Psoas muscle (tissue), 8 donors: ENCODE measurements around the gene KAT14. TPM values are rescaled to one million over a fixed set of nuclear protein-coding genes. Genes with fewer than 3 reads are reported as not detected.
"Not testable (repeated sequence)": the region's sequence is repeated elsewhere in the genome, so short reads cannot be mapped to it uniquely, and the experiment has no call there.

Experiments used
- ATAC-seq, 4 donors: fragments of 200-7000 bp; cut with Tn5 transposase; one replicate each; pipeline ENCODE4 v1.9.1; 2020; ENCODE audit warnings: moderate library complexity in 3 of 4, mild to moderate bottlenecking in 2 of 4
- DNase-seq, 2 donors: peaks; one replicate each; pipeline ENCODE4 v3.0.0-alpha.2; 2020
- H3K27ac ChIP-seq: fragments of 200-600 bp; one replicate; pipeline ENCODE4 v1.8.0; 2022
- H3K27me3 ChIP-seq, 3 donors: fragments of 200-600 bp in 1 of 3; one replicate each; pipeline versions ENCODE4 v1.6.1 to v1.8.0; 2013 to 2022; ENCODE audit warnings: low read length in 2 of 3, mild to moderate bottlenecking in 2 of 3, moderate library complexity in 1 of 3; ENCODE audit not compliant: insufficient read depth in 3 of 3
- H3K36me3 ChIP-seq, 2 donors: fragments of 200-600 bp in 1 of 2; one replicate each; pipeline versions ENCODE4 v1.6.1 to v1.8.0; 2013 to 2022; ENCODE audit warnings: low read depth in 1 of 2, mild to moderate bottlenecking in 1 of 2, moderate library complexity in 1 of 2; ENCODE audit not compliant: insufficient read depth in 1 of 2
- H3K4me1 ChIP-seq: fragments of 200-600 bp; one replicate; pipeline ENCODE4 v1.8.0; 2022
- H3K4me3 ChIP-seq: fragments of 200-600 bp; one replicate; pipeline ENCODE4 v1.8.0; 2022; ENCODE audit warnings: mild to moderate bottlenecking
- H3K9me3 ChIP-seq: fragments of 200-600 bp; one replicate; pipeline ENCODE4 v1.8.0; 2022
- CTCF ChIP-seq: fragments of 200-600 bp; IDR thresholded peaks from one replicate; pipeline ENCODE4 v1.8.0; 2022; ENCODE audit warnings: antibody characterized with exemption
- WGBS, 3 donors: extraction: QIAGEN DNeasy Blood & Tissue Kit; methylation state at CpG; one replicate each; pipeline versions ENCODE4 v1.1.6 to v1.1.7; 2013; 5-methylcytosine and 5-hydroxymethylcytosine counted together
- intact Hi-C, 2 donors: fragments of 100-400 bp; cut with DNase I; formaldehyde crosslinking; loops; one replicate each; pipeline versions ENCODE4 v1.11.0 to v1.14.2; 2022
- polyA plus RNA-seq, 3 donors: library from polyadenylated mRNA; stranded (reverse); fragments of 200-250 nt; gene quantifications; one replicate each; pipeline ENCODE4 v1.2.3, GENCODE V29; 2013
- total RNA-seq, 4 donors: library from RNA; stranded (reverse); fragmentation: NEBNext Ultra II Directional in 2 of 4; extraction: Animal tissue kit (Norgen Biotek cat#: 25700) in 2 of 4; gene quantifications; one replicate each; pipeline versions ENCODE4 v1.2.1 to v1.2.4, GENCODE V29; 2021 to 2023
- donor health status: healthy with polysubstance abuse.
- donor health status: DM: no; HTN: no; CAD: no; lungs with moderate emphysema.
- donor health status: Bipolar disorder and iron deficiency.
- donor health status: healthy.
- donor health status: DM: yes; HTN: yes; CAD: no.
- donor health status: DM: no; HTN: no; CAD: no.
- donor health status: DM: no; HTN: no; CAD: no.
- donor health status: DM: yes; HTN: yes; CAD: no.

KAT14 gene
- total and polyA plus RNA-seq, 7 donors: 7.6 to 29.8 (median 18.6) TPM

GRCh38 chr20:18202966-18203365 lies 65.3 kb downstream of the KAT14 start:
- peaks cover 8% of the 10 kb centered on the region for H3K9me3 ChIP-seq
- H3K27ac ChIP-seq: no peak overlapping the region
- no peak for ATAC-seq
- no peak for DNase-seq
- H3K36me3 ChIP-seq: no peaks in the 10 kb centered on the region
- TF ChIP-seq CTCF: no peak
- intact Hi-C loops: no loop called here
- H3K4me3 ChIP-seq: no peak overlapping the region
- no peaks in the 10 kb centered on the region for H3K27me3 ChIP-seq
- no peaks in the 10 kb centered on the region for H3K4me1 ChIP-seq

GRCh38 chr20:18203700-18204099 lies 66.0 kb downstream of the KAT14 start:
- H3K36me3 ChIP-seq, H3K9me3 ChIP-seq, ATAC-seq, H3K4me3 ChIP-seq, DNase-seq, intact Hi-C loops, H3K27me3 ChIP-seq, H3K27ac ChIP-seq, H3K4me1 ChIP-seq: not testable (repeated sequence)
- WGBS, 3 donors: 86 to 99% (median 95%) methylated on average over 3 of the region's 3 CpGs

GRCh38 chr20:18213002-18213401 lies 75.3 kb downstream of the KAT14 start:
- Histone ChIP-seq H3K4me1 (no peaks in the 10 kb centered on the region), H3K27ac (no peak overlapping the region), H3K4me3 (no peak overlapping the region), H3K36me3 (no peaks in the 10 kb centered on the region), H3K27me3 (no peaks in the 10 kb centered on the region), H3K9me3 (no peaks in the 10 kb centered on the region)
- intact Hi-C loops: no loop called here
- no peak for DNase-seq
- no peak for TF ChIP-seq CTCF
- 82 to 85% (median 84%) methylated on average over 2 of the region's 2 CpGs for WGBS, 3 donors
- ATAC-seq: no peak

GRCh38 chr20:18215566-18215965 lies 77.9 kb downstream of the KAT14 start:
- TF ChIP-seq CTCF: no peak
- Histone ChIP-seq H3K4me3 (no peak overlapping the region), H3K4me1 (no peaks in the 10 kb centered on the region), H3K27ac (no peak overlapping the region), H3K27me3 (no peaks in the 10 kb centered on the region), H3K36me3 (no peaks in the 10 kb centered on the region), H3K9me3 (no peaks in the 10 kb centered on the region)
- 83 to 90% (median 86%) methylated on average over 5 of the region's 5 CpGs for WGBS, 3 donors
- ATAC-seq (no peak), DNase-seq (no peak)
- intact Hi-C loops: no loop called here

- intact Hi-C loops: no loop called here
- H3K9me3 ChIP-seq: no peaks in the 10 kb centered on the region
- DNase-seq (no peak), ATAC-seq (no peak)
- H3K27ac ChIP-seq: no peak overlapping the region
- no peak overlapping the region for H3K4me3 ChIP-seq
- no peak for TF ChIP-seq CTCF
- H3K36me3 ChIP-seq: no peaks in the 10 kb centered on the region
- WGBS, 3 donors: 61 to 67% (median 61%) methylated on average over 6 of the region's 6 CpGs
- no peaks in the 10 kb centered on the region for H3K27me3 ChIP-seq
- no peaks in the 10 kb centered on the region for H3K4me1 ChIP-seq
These were observed 80.6 kb downstream of the KAT14 start for GRCh38 chr20:18218280-18218679.
